Measurements from ENCODE around the gene GBF1.

The GBF1 gene

GRCh38 chr10:102395400-102396316 lies 150.3 kb downstream of the GBF1 start, which contains the start of gene NFKB2:
TSS of gene NFKB2 (plus strand) at chr10:102395705. CDS start at chr10:102395960, 255 bp downstream.
- no peak for TF ChIP-seq CTCF (IDR thresholded peaks at IDR 0.05)

GRCh38 chr10:102396317-102396650 lies 151.0 kb downstream of the GBF1 start:
- TF ChIP-seq CTCF (IDR thresholded peaks at IDR 0.05) = no peak

GRCh38 chr10:102396730-102397151 lies 151.4 kb downstream of the GBF1 start:
- TF ChIP-seq CTCF (IDR thresholded peaks at IDR 0.05) = no peak

GRCh38 chr10:102397222-102398171 lies 152.2 kb downstream of the GBF1 start:
- no peak for TF ChIP-seq CTCF (IDR thresholded peaks at IDR 0.05)

- no peak for TF ChIP-seq CTCF (IDR thresholded peaks at IDR 0.05)
These were observed 153.1 kb downstream of the GBF1 start for GRCh38 chr10:102398172-102399020.

GRCh38 chr10:102399217-102400021 lies 154.1 kb downstream of the GBF1 start:
- TF ChIP-seq CTCF (IDR thresholded peaks at IDR 0.05) = peak; percentile 97
